ENCODE measurements around the gene PPP1R1A. TPM values are rescaled to one million over a fixed set of nuclear protein-coding genes. Genes with fewer than 3 reads are reported as not detected.

PPP1R1A gene
- total and polyA plus RNA-seq, 9 of the 15 experiments (the other 6 are each of a cell fraction or from before 2014, with no cell fraction given), result not detected

- Histone ChIP-seq H3K4me2 (ENCODE audit: insufficient read depth, low read length) (no peak overlapping the region), H3K9me3 (replicated peaks; ENCODE audit: control insufficient read depth, insufficient read depth, low read depth, low read length) (no peaks in the 10 kb centered on the region), H3K4me1 (replicated peaks in 1 of 2; ENCODE audit: control insufficient read depth in 2 of 2, insufficient read depth in 2 of 2, low read length in 2 of 2) (peaks cover 0 to 3% of the 10 kb centered on the region in 2 experiments; a peak in 3 of 5 replicates), H3K4me3 (no peak overlapping the region), H3K27me3 (ENCODE audit: control insufficient read depth in 2 of 2, insufficient read depth in 2 of 2, low read length in 2 of 2) (peaks cover 19 to 35% of the 10 kb centered on the region in 2 experiments; a peak in 4 of 5 replicates), H3K9me1 (ENCODE audit: control insufficient read depth, insufficient read depth, low read length) (no peaks in the 10 kb centered on the region), H3K9ac (ENCODE audit: insufficient read depth in 1 of 2, low read depth in 2 of 2, low read length in 2 of 2) (no peak overlapping the region), H3K36me3 (ENCODE audit: control insufficient read depth, insufficient read depth, low read length) (no peaks in the 10 kb centered on the region), H3K27ac (ENCODE audit: extremely low read depth, low read depth, low read length) (no peak overlapping the region), H4K20me1 (replicated peaks; ENCODE audit: control insufficient read depth, insufficient read depth, low read length) (0 out of 2 replicates have a peak, but pooled peaks cover 4% of the 10 kb centered on the region), H3K79me2 (ENCODE audit: control insufficient read depth, insufficient read depth, low read length) (no peaks in the 10 kb centered on the region), H2AFZ (ENCODE audit: low read depth, low read length) (no peak overlapping the region)
- ATAC-seq (peak; percentile 59; the same call in 2 of the 3 replicates), FAIRE-seq (peak; percentile 74), DNase-seq (ENCODE audit: extremely low read depth in 1 of 4, low spot score in 3 of 4) (peak in 2 of 4 experiments; percentile 29 to 43)
- ChIA-PET POLR2A (interaction anchor here (0.6 to 1.3 kb wide), 3 partner anchors 8 to 81 kb away, joined by 3 to 4 read pairs (median 3); no protein-coding TSS in a partner anchor), CTCF (ENCODE audit: low intra/inter-chr PET ratio) (no interaction called here)
- 0% methylated on average over 5 of the region's 5 CpGs for WGBS (ENCODE audit: insufficient coverage, low coverage, missing lambda C conversion rate)
- no TSS peak for BruUV-seq (replicated peaks)
- in situ Hi-C loops (cut with MboI) (no loop called here), intact Hi-C loops (cut with micrococcal nuclease) (no loop called here)
- TF ChIP-seq ZNF395 (CRISPR knock-in tag; IDR thresholded peaks at IDR 0.05), result no peak
- no peak for TF ChIP-seq PYGO2 (tag; IDR thresholded peaks at IDR 0.05)
- TF ChIP-seq CUX1 (CRISPR knock-in tag; IDR thresholded peaks at IDR 0.05), result no peak
- peak; percentile 78 for TF ChIP-seq CBFA2T3 (IDR thresholded peaks at IDR 0.05)
- no peak for TF ChIP-seq ZNF740 (CRISPR knock-in tag; IDR thresholded peaks at IDR 0.05)
- no peak for TF ChIP-seq ZNF740 (tag; IDR thresholded peaks at IDR 0.05)
- no peak for TF ChIP-seq XRCC4 (IDR thresholded peaks at IDR 0.05; ENCODE audit: extremely low read depth, insufficient read depth, insufficient read length)
- TF ChIP-seq GTF2A2 (tag; IDR thresholded peaks at IDR 0.05), result no peak
- no peak for TF ChIP-seq BRD4 (IDR thresholded peaks at IDR 0.05)
- TF ChIP-seq HDAC8 (tag; IDR thresholded peaks at IDR 0.05), result no peak
- no peak for TF ChIP-seq GTF2F1 (IDR thresholded peaks at IDR 0.05; ENCODE audit: low read depth, low read length)
- TF ChIP-seq GABPA (tag; conservative IDR thresholded peaks at IDR 0.05; ENCODE audit: low read depth), result no peak
- TF ChIP-seq ARID1B (IDR thresholded peaks at IDR 0.05), result peak; percentile 36; the same call in 1 of the 2 replicates
Observed at GRCh38 chr12:54566792-54567191, 21.7 kb downstream of the PPP1R1A start.
